ENCODE measurements around the gene GMNN.

- TF ChIP-seq, protein P1, sequence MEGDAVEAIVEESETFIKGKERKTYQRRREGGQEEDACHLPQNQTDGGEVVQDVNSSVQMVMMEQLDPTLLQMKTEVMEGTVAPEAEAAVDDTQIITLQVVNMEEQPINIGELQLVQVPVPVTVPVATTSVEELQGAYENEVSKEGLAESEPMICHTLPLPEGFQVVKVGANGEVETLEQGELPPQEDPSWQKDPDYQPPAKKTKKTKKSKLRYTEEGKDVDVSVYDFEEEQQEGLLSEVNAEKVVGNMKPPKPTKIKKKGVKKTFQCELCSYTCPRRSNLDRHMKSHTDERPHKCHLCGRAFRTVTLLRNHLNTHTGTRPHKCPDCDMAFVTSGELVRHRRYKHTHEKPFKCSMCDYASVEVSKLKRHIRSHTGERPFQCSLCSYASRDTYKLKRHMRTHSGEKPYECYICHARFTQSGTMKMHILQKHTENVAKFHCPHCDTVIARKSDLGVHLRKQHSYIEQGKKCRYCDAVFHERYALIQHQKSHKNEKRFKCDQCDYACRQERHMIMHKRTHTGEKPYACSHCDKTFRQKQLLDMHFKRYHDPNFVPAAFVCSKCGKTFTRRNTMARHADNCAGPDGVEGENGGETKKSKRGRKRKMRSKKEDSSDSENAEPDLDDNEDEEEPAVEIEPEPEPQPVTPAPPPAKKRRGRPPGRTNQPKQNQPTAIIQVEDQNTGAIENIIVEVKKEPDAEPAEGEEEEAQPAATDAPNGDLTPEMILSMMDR (IDR thresholded peaks at IDR 0.05) = no peak
- TF ChIP-seq POLR2A (IDR thresholded peaks at IDR 0.05) = no peak
Observed at GRCh38 chr6:24755279-24755678, 19.5 kb upstream of the GMNN start.
